Bronchial epithelial cell (primary cell): ENCODE results near the gene CXCR4. TPM values are rescaled to one million over a fixed set of nuclear protein-coding genes. Genes with fewer than 3 reads are reported as not detected.

ENCODE experiments used
- DNase-seq: peaks from one replicate; pipeline ENCODE4 v3.0.0-alpha.2; 2010; ENCODE audit warnings: low read depth
- FAIRE-seq: peaks from 2 replicates; lab custom pipeline; 2011; peaks lifted over from hg19 to GRCh38; lab: Jason Lieb, UNC
- H3K27me3 ChIP-seq: 2 replicates; pipeline ENCODE4 v1.5.1; 2011; ENCODE audit warnings: low read length; ENCODE audit not compliant: control insufficient read depth, insufficient read depth
- H3K36me3 ChIP-seq: 2 replicates; pipeline ENCODE4 v1.5.1; 2011; ENCODE audit warnings: low read length; ENCODE audit not compliant: control insufficient read depth, insufficient read depth
- H3K4me3 ChIP-seq: 2 replicates; pipeline ENCODE4 v1.5.1; 2011; ENCODE audit warnings: mild to moderate bottlenecking, low read depth, low read length, control low read depth
- total RNA-seq: library from RNA; depleted of rRNA; stranded (reverse); fragments of >200 nt; gene quantifications from 2 replicates; pipeline ENCODE4 v1.2.1, GENCODE V29; 2014
- TF ChIP-seq, protein P1 (sequence below): IDR thresholded peaks from 2 replicates; pipeline ENCODE4 v1.5.1; 2011; ENCODE audit warnings: mild to moderate bottlenecking, moderate library complexity, low read length, control low read depth, inconsistent platforms; ENCODE audit not compliant: insufficient read depth, severe bottlenecking

The CXCR4 gene
- total RNA-seq, 1 donor from 2014 or later = under 0.01 TPM

DNA sequence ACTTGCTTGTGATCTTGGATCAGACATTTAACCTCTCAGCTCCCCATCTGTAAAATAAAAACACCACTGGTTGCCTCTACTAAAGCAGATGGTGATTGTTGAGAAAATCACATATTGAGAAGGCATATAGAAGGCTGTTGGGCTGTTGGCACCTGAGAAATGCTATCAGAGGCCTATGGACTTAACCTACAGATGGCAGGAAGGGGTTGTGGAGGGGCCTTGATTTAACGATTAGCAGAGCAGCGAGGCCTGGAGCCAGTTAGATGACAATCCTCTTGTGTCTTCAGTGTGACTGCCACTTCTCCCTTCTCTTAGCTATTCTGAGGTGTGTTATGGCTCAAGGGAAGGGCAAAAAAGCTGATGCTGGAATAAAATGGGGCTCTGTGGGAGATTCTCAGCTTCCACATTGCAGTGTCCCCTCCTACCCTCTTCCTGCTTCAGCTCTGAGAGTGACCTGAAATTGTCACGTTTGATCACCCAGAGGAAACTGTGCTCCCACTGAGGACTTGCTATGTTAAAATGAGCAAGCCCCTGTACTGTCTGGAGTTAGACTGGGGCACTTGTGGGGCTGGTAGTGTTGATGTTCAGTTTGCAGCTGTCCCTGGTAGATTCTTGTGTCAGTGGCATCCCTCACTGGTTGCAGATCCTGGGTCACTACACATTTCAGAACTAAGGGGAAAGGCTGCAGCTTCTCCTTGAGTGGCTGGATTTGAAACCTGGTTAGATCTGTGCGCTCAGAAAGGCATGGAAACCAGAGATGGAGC, 31.5 kb downstream of the CXCR4 start:
- Histone ChIP-seq H3K27me3 (no peaks in the 10 kb centered on the region), H3K36me3 (no peaks in the 10 kb centered on the region), H3K4me3 (no peak overlapping the region)
- TF ChIP-seq, protein P1, sequence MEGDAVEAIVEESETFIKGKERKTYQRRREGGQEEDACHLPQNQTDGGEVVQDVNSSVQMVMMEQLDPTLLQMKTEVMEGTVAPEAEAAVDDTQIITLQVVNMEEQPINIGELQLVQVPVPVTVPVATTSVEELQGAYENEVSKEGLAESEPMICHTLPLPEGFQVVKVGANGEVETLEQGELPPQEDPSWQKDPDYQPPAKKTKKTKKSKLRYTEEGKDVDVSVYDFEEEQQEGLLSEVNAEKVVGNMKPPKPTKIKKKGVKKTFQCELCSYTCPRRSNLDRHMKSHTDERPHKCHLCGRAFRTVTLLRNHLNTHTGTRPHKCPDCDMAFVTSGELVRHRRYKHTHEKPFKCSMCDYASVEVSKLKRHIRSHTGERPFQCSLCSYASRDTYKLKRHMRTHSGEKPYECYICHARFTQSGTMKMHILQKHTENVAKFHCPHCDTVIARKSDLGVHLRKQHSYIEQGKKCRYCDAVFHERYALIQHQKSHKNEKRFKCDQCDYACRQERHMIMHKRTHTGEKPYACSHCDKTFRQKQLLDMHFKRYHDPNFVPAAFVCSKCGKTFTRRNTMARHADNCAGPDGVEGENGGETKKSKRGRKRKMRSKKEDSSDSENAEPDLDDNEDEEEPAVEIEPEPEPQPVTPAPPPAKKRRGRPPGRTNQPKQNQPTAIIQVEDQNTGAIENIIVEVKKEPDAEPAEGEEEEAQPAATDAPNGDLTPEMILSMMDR = no peak
- DNase-seq = no peak
- FAIRE-seq = no peak

DNA sequence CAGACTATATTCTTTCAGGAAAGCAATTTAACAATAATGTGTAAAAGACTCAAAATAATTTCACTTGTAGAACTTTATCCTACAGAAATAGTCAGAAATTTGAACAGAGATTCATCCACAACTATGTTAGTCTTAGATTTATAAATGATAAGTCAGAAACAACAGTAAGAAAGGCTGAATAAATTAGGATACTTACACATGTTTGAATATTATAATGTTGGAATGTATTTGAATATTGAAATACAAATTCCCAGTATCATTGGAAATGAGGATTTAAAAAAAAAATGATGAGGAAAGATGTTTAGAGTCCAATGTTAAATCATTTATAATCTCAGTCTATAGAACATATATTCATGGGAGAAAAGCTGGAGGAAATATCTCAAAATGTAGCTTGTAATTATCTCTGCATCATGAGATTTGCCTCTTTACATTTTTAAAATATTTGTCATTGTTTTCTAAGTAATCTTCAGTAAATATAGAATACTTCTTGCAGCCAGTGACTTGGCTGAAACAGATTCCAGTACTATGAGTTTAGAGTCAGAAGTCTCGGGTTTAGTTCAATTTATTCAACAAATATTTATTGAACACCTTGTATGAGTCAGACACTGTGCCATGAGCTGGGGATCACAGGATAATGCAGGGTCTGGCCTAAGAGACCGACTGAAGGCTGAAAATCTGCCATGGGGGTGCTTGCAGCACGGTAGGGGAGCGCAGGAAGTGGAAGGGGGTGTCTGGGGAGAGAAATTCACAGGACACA, 32.3 kb downstream of the CXCR4 start:
- no peak for FAIRE-seq
- no peaks in the 10 kb centered on the region for H3K27me3 ChIP-seq
- no peak for DNase-seq

DNA sequence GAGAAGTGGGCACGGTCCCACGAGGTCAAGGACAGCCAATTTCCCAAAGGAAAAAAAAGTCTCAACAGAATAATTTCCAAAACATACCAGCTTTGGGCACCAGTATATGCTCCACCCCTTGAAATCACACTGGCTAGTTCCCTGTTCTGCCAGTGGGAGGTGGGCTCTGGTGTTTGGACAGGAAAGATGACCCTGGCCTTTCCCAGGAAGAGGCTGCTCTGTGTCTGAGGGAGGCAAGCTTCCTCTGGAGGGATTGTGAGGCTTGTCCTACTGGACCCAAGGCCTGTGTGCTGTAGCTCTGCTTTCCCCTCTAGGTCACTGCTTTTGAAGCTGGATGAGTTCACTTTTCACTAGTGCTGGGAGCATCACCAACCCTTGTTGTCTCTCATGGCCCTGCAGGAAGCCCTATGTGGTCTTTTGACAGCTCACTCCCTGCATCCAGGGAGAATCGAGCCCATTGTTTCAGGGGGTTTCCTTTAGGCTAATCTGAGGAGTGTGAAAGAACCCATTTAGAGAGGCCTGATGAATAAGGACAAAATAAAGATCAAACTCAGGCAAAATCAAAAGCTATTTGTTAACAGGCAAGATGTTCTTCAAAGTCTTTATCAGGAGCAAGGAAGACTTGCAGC, 36.3 kb downstream of the CXCR4 start:
- H3K4me3 ChIP-seq = no peak overlapping the region
- TF ChIP-seq, protein P1 = no peak
- H3K36me3 ChIP-seq = no peaks in the 10 kb centered on the region
- H3K27me3 ChIP-seq = no peaks in the 10 kb centered on the region
- FAIRE-seq = no peak
- no peak for DNase-seq

More for the DNA sequence above, 32.3 kb downstream of the CXCR4 start:
- H3K4me3 ChIP-seq = no peak overlapping the region
- TF ChIP-seq, protein P1 = no peak
- no peaks in the 10 kb centered on the region for H3K36me3 ChIP-seq

DNA sequence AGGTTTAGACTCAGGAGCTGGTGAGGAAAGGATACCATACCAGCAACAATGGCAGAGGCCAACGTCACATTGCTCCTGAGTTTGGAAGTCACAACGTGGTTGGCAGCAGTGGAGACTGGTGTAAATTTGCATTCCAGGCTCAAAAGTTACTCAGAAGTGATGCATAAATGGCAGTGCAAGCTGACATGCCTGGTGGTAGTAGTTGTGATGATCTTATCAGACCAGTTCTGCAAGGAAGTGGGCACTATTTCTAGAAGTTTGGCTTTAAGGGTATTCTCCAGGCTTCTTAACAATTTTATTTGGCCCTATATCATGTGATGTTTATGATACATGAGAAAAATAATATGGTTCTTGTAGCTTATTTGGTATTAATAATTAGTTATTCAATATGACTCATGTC, 37.8 kb downstream of the CXCR4 start:
- no peak overlapping the region for H3K4me3 ChIP-seq
- H3K27me3 ChIP-seq = no peaks in the 10 kb centered on the region
- H3K36me3 ChIP-seq = no peaks in the 10 kb centered on the region
- FAIRE-seq (no peak), DNase-seq (no peak)
- TF ChIP-seq, protein P1 = no peak

DNA sequence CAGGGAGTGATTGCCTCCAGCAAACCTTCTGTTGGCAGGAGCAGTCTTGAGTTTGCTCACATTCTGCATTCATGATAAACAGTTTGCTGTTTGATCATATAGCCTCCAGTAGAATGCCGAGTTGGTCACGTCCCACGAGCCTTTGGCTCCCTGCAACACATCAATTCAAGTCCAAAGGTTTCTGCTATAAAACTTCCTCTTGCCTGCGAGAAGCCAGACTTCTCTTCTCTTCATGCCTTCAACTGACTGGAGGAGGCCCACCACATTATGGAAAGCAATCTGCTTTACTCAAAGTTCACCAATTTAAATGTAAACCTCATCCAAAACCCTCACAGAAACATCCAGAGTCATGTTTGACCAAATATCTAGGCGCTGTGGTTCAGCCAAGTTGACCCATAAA, 40.8 kb downstream of the CXCR4 start:
- FAIRE-seq (no peak), DNase-seq (no peak)
- no peaks in the 10 kb centered on the region for H3K36me3 ChIP-seq
- no peak overlapping the region for H3K4me3 ChIP-seq
- no peaks in the 10 kb centered on the region for H3K27me3 ChIP-seq
- TF ChIP-seq, protein P1 = no peak
